Activated CD4-positive, alpha-beta T cell treated with anti-CD3 and anti-CD28 coated beads, Interleukin-2, amount 10 ng/mL, durations not matched to agents 24 days and 14 days (primary cell): ENCODE data around the gene OR2AP1. TPM values are rescaled to one million over a fixed set of nuclear protein-coding genes. Genes with fewer than 3 reads are reported as not detected.

Experiments used
- DNase-seq: peaks from one replicate; pipeline ENCODE4 v3.0.0; 2022
- H3K27ac Mint-ChIP-seq: one replicate; pipeline ENCODE4 v1.8.0; 2022; ENCODE audit warnings: mild to moderate bottlenecking, mixed read lengths
- H3K27me3 Mint-ChIP-seq: one replicate; pipeline ENCODE4 v1.8.0; 2022; ENCODE audit warnings: mixed read lengths
- H3K36me3 Mint-ChIP-seq: one replicate; pipeline ENCODE4 v1.8.0; 2022; ENCODE audit warnings: low read depth, mild to moderate bottlenecking, mixed read lengths
- H3K4me1 Mint-ChIP-seq: one replicate; pipeline ENCODE4 v1.8.0; 2021; ENCODE audit warnings: mixed read lengths
- H3K4me3 Mint-ChIP-seq: one replicate; pipeline ENCODE4 v1.8.0; 2022; ENCODE audit warnings: mild to moderate bottlenecking, moderate library complexity, mixed read lengths
- H3K9me3 Mint-ChIP-seq: one replicate; pipeline ENCODE4 v1.8.0; 2021; ENCODE audit warnings: mixed read lengths
- intact Hi-C: fragments of 100-400 bp; cut with micrococcal nuclease; formaldehyde crosslinking; loops from one replicate; pipeline ENCODE4 v1.15.1; 2023
- total RNA-seq: library from RNA; stranded (reverse); gene quantifications from 2 replicates; pipeline ENCODE4 v1.2.3, GENCODE V29; 2022

The OR2AP1 gene
- total RNA-seq, 1 donor from 2014 or later: not detected

GRCh38 chr12:55619354-55620138, 47.3 kb downstream of the OR2AP1 start:
- Mint-ChIP-seq H3K27ac (no peak overlapping the region), H3K9me3 (no peaks in the 10 kb centered on the region), H3K36me3 (no peaks in the 10 kb centered on the region), H3K4me3 (no peak overlapping the region), H3K4me1 (no peaks in the 10 kb centered on the region), H3K27me3 (peaks cover 38% of the 10 kb centered on the region)
- intact Hi-C loops: loop anchor here (1.0 to 10.0 kb wide), 4 partner anchors 37 to 765 kb away; partner anchors contain the start of genes MUCL1 and TESPA1
- peak; percentile 90 for DNase-seq

GRCh38 chr12:55624056-55624455, 51.8 kb downstream of the OR2AP1 start:
- Mint-ChIP-seq H3K4me1 (peaks cover 5% of the 10 kb centered on the region), H3K9me3 (no peaks in the 10 kb centered on the region), H3K4me3 (no peak overlapping the region), H3K27ac (no peak overlapping the region), H3K27me3 (peaks cover 26% of the 10 kb centered on the region), H3K36me3 (no peaks in the 10 kb centered on the region)
- DNase-seq: peak; percentile 56
- intact Hi-C loops: loop anchor here (10.0 kb wide), 2 partner anchors 639 to 769 kb away; partner anchors contain the start of genes MUCL1 and TESPA1

Other genes starting within 250 kb of the OR2AP1 start
- not detected in 2 replicates for gene OR6C3, start 241.7 kb upstream of the OR2AP1 start, total RNA-seq
- not detected in 2 replicates for gene OR6C75, start 209.5 kb upstream of the OR2AP1 start, total RNA-seq
- not detected in 2 replicates for gene OR6C65, start 171.9 kb upstream of the OR2AP1 start, total RNA-seq
- gene OR6C76, start 146.2 kb upstream of the OR2AP1 start, total RNA-seq: not detected in 2 replicates
- not detected in 2 replicates for gene OR6C2, start 128.4 kb upstream of the OR2AP1 start, total RNA-seq
- gene OR6C70, start 102.3 kb upstream of the OR2AP1 start, total RNA-seq: not detected in 2 replicates
- not detected in 2 replicates for gene OR6C68, start 80.1 kb upstream of the OR2AP1 start, total RNA-seq
- not detected in 2 replicates for gene OR6C4, start 22.9 kb upstream of the OR2AP1 start, total RNA-seq
- gene OR10P1, start 64.4 kb downstream of the OR2AP1 start, total RNA-seq: not detected in 2 replicates
- 0.65 and 1.5 TPM in 2 replicates for gene ITGA7, start 135.4 kb downstream of the OR2AP1 start, total RNA-seq
- gene BLOC1S1, start 143.6 kb downstream of the OR2AP1 start, total RNA-seq: 62.7 and 64.8 TPM in 2 replicates
- gene RDH5, start 147.9 kb downstream of the OR2AP1 start, total RNA-seq: 7.1 and 8.4 TPM in 2 replicates
- 190 and 196 TPM in 2 replicates for gene CD63, start 156.5 kb downstream of the OR2AP1 start, total RNA-seq
- 14.3 and 15.1 TPM in 2 replicates for gene GDF11, start 170.7 kb downstream of the OR2AP1 start, total RNA-seq
- gene SARNP, start 245.3 kb downstream of the OR2AP1 start, total RNA-seq: 76.6 and 81.6 TPM in 2 replicates
- gene ORMDL2, start 245.6 kb downstream of the OR2AP1 start, total RNA-seq: 49.8 and 55.8 TPM in 2 replicates